HG03432 (cell line): ENCODE measurements around the gene BCL2L1.

Experiments used
- ATAC-seq: cut with Tn5 transposase; IDR thresholded peaks from one replicate; pipeline ENCODE4 v1.9.1; 2021; ENCODE audit warnings: mild to moderate bottlenecking, moderate library complexity; ENCODE audit not compliant: unreplicated experiment

BCL2L1 gene

GRCh38 chr20:31710423-31711108, 12.1 kb downstream of the BCL2L1 start:
- ATAC-seq, result no peak

- ATAC-seq, result no peak
Observed at GRCh38 chr20:31709939-31710338, 12.7 kb downstream of the BCL2L1 start.

GRCh38 chr20:31708736-31709534, 13.7 kb downstream of the BCL2L1 start:
- no peak for ATAC-seq

GRCh38 chr20:31707994-31708735, 14.5 kb downstream of the BCL2L1 start:
- no peak for ATAC-seq

- ATAC-seq, result no peak
Observed at GRCh38 chr20:31707258-31707615, 15.4 kb downstream of the BCL2L1 start.

GRCh38 chr20:31706607-31707257, 15.9 kb downstream of the BCL2L1 start:
- no peak for ATAC-seq

- ATAC-seq, result peak; percentile 88
Observed at GRCh38 chr20:31705598-31706597, 16.8 kb downstream of the BCL2L1 start.

- no peak for ATAC-seq
Observed at GRCh38 chr20:31705191-31705590, 17.5 kb downstream of the BCL2L1 start.

GRCh38 chr20:31704225-31705119, 18.2 kb downstream of the BCL2L1 start:
- ATAC-seq, result no peak

- ATAC-seq, result no peak
Observed at GRCh38 chr20:31701591-31701990, 21.1 kb downstream of the BCL2L1 start.

- no peak for ATAC-seq
Observed at GRCh38 chr20:31700747-31701146, 21.9 kb downstream of the BCL2L1 start.

GRCh38 chr20:31699801-31700728, 22.6 kb downstream of the BCL2L1 start:
- ATAC-seq, result no peak

- ATAC-seq, result peak; percentile 98
Observed at GRCh38 chr20:31698803-31699718, 23.6 kb downstream of the BCL2L1 start.

GRCh38 chr20:31698243-31698802, 24.3 kb downstream of the BCL2L1 start:
- no peak for ATAC-seq

GRCh38 chr20:31695849-31696804, 26.5 kb downstream of the BCL2L1 start:
- no peak for ATAC-seq
